WTC11 (cell line): ENCODE data around the gene MRPL23. TPM values are rescaled to one million over a fixed set of nuclear protein-coding genes. Genes with fewer than 3 reads are reported as not detected.

Experiments
- ATAC-seq: fragments of 200-7000 bp; cut with Tn5 transposase; 2 replicates; pipeline ENCODE4 v1.10.0; 2021; ENCODE audit warnings: mild to moderate bottlenecking, moderate library complexity
- CTCF ChIA-PET: fragments of 300-600 bp; sonication (Branson Sonifier 250); formaldehyde crosslinking; loops from one replicate; lab custom pipeline; 2021; ENCODE audit warnings: antibody characterized with exemption; lab: Charles Lee
- POLR2A ChIA-PET: fragments of 350-600 bp; sonication (Branson Sonifier 250); formaldehyde crosslinking; loops from one replicate; lab custom pipeline; 2021; ENCODE audit warnings: antibody characterized with exemption; lab: Charles Lee
- DNase-seq: peaks from one replicate; pipeline ENCODE4 v3.0.0; 2021; ENCODE audit warnings: low spot score
- H3K27ac Mint-ChIP-seq: 2 replicates; pipeline ENCODE4 v1.8.0; 2021; ENCODE audit warnings: mixed read lengths
- H3K27me3 Mint-ChIP-seq: 2 replicates; pipeline ENCODE4 v1.8.0; 2021; ENCODE audit warnings: low read depth, mild to moderate bottlenecking, moderate library complexity, mixed read lengths
- H3K36me3 Mint-ChIP-seq: 2 replicates; pipeline ENCODE4 v1.8.0; 2021; ENCODE audit warnings: mixed read lengths
- H3K4me1 Mint-ChIP-seq: 2 replicates; pipeline ENCODE4 v1.8.0; 2022; ENCODE audit warnings: mixed read lengths
- H3K4me3 Mint-ChIP-seq: 2 replicates; pipeline ENCODE4 v1.8.0; 2021; ENCODE audit warnings: mild to moderate bottlenecking, moderate library complexity, mixed read lengths
- H3K9me3 Mint-ChIP-seq: 2 replicates; pipeline ENCODE4 v1.8.0; 2021; ENCODE audit warnings: mixed read lengths
- ARID4B ChIP-seq: sonication (generic); formaldehyde crosslinking; IDR thresholded peaks from 2 replicates; pipeline ENCODE4 v1.8.0; 2023; ENCODE audit warnings: missing genetic modification reagents, mild to moderate bottlenecking, borderline replicate concordance
- FOXJ3 ChIP-seq: sonication (generic); formaldehyde crosslinking; IDR thresholded peaks from 2 replicates; pipeline ENCODE4 v1.9.0; 2021; ENCODE audit warnings: missing genetic modification reagents, mild to moderate bottlenecking, borderline replicate concordance
- GABPB1 ChIP-seq: sonication (generic); formaldehyde crosslinking; IDR thresholded peaks from 2 replicates; pipeline ENCODE4 v1.8.1; 2023; ENCODE audit warnings: mild to moderate bottlenecking, missing genetic modification reagents
- HMGA2 ChIP-seq: fragments of 250-450 bp; sonication (Bioruptor Pico); IDR thresholded peaks from 2 replicates; pipeline ENCODE4 v1.4.0; 2021; ENCODE audit warnings: mild to moderate bottlenecking, moderate library complexity
- JUN ChIP-seq: sonication (generic); formaldehyde crosslinking; IDR thresholded peaks from 2 replicates; pipeline ENCODE4 v1.8.0; 2023; ENCODE audit warnings: mild to moderate bottlenecking, missing genetic modification reagents
- NFYB ChIP-seq: sonication (generic); formaldehyde crosslinking; conservative IDR thresholded peaks from 2 replicates; pipeline ENCODE4 v1.8.0; 2022; ENCODE audit warnings: low read depth, missing genetic modification reagents
- NR3C1 ChIP-seq: sonication (generic); formaldehyde crosslinking; conservative IDR thresholded peaks from 2 replicates; pipeline ENCODE4 v1.8.1; 2023; ENCODE audit warnings: low read depth, mild to moderate bottlenecking, missing genetic modification reagents
- OVOL2 ChIP-seq: fragments of 250-450 bp; sonication (Bioruptor Pico); IDR thresholded peaks from 2 replicates; pipeline ENCODE4 v1.9.0; 2021; ENCODE audit warnings: mild to moderate bottlenecking, borderline replicate concordance
- RORB ChIP-seq: fragments of 250-450 bp; sonication (Bioruptor Pico); IDR thresholded peaks from 2 replicates; pipeline ENCODE4 v1.9.0; 2021; ENCODE audit warnings: mild to moderate bottlenecking
- SP1 ChIP-seq: sonication (generic); formaldehyde crosslinking; conservative IDR thresholded peaks from 2 replicates; pipeline ENCODE4 v1.8.1; 2022; ENCODE audit warnings: missing genetic modification reagents
- TEAD4 ChIP-seq: sonication (generic); formaldehyde crosslinking; IDR thresholded peaks from 2 replicates; pipeline ENCODE4 v1.8.0; 2022; ENCODE audit warnings: mild to moderate bottlenecking, missing genetic modification reagents
- TP53 ChIP-seq: sonication (generic); formaldehyde crosslinking; IDR thresholded peaks from 2 replicates; pipeline ENCODE4 v1.8.1; 2023; ENCODE audit warnings: mild to moderate bottlenecking, missing genetic modification reagents
- ZNF219 ChIP-seq: sonication (generic); formaldehyde crosslinking; IDR thresholded peaks from 2 replicates; pipeline ENCODE4 v1.8.0; 2023; ENCODE audit warnings: missing genetic modification reagents, mild to moderate bottlenecking, borderline replicate concordance
- total RNA-seq: library from RNA; stranded (reverse); gene quantifications from 3 replicates; pipeline ENCODE4 v1.2.3, GENCODE V29; 2021
- TF ChIP-seq, protein P1 (sequence below): fragments of 250-450 bp; sonication (Bioruptor Pico); IDR thresholded peaks from 2 replicates; pipeline ENCODE4 v1.9.0; 2021; ENCODE audit warnings: moderate library complexity, mild to moderate bottlenecking, inconsistent platforms, borderline replicate concordance
- TF ChIP-seq, protein P2 (sequence below): fragments of 250-450 bp; sonication (Bioruptor Pico); IDR thresholded peaks from 2 replicates; pipeline ENCODE4 v1.9.0; 2021; ENCODE audit warnings: mild to moderate bottlenecking, borderline replicate concordance
- TF ChIP-seq, protein P3 (sequence below): sonication (generic); formaldehyde crosslinking; IDR thresholded peaks from 2 replicates; pipeline ENCODE4 v1.8.1; 2022; ENCODE audit warnings: mild to moderate bottlenecking, missing genetic modification reagents, moderate library complexity, borderline replicate concordance
- TF ChIP-seq, protein P4 (sequence below): sonication (generic); formaldehyde crosslinking; IDR thresholded peaks from 2 replicates; pipeline ENCODE4 v1.8.1; 2023; ENCODE audit warnings: mild to moderate bottlenecking, missing genetic modification reagents

The MRPL23 gene
- total RNA-seq, 1 experiment from 2014 or later: 73.0 TPM

GRCh38 chr11:1990872-1991578 lies 43.9 kb downstream of the MRPL23 start:
- H3K9me3 Mint-ChIP-seq: no peaks in the 10 kb centered on the region
- no peak for DNase-seq
- no peak overlapping the region for H3K4me3 Mint-ChIP-seq
- TF ChIP-seq, protein P1, sequence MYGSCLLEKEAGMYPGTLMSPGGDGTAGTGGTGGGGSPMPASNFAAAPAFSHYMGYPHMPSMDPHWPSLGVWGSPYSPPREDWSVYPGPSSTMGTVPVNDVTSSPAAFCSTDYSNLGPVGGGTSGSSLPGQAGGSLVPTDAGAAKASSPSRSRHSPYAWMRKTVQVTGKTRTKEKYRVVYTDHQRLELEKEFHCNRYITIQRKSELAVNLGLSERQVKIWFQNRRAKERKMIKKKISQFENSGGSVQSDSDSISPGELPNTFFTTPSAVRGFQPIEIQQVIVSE (CRISPR knock-in tag): no peak
- TF ChIP-seq NR3C1 (no peak), ARID4B (CRISPR knock-in tag) (no peak)
- TF ChIP-seq, protein P2, sequence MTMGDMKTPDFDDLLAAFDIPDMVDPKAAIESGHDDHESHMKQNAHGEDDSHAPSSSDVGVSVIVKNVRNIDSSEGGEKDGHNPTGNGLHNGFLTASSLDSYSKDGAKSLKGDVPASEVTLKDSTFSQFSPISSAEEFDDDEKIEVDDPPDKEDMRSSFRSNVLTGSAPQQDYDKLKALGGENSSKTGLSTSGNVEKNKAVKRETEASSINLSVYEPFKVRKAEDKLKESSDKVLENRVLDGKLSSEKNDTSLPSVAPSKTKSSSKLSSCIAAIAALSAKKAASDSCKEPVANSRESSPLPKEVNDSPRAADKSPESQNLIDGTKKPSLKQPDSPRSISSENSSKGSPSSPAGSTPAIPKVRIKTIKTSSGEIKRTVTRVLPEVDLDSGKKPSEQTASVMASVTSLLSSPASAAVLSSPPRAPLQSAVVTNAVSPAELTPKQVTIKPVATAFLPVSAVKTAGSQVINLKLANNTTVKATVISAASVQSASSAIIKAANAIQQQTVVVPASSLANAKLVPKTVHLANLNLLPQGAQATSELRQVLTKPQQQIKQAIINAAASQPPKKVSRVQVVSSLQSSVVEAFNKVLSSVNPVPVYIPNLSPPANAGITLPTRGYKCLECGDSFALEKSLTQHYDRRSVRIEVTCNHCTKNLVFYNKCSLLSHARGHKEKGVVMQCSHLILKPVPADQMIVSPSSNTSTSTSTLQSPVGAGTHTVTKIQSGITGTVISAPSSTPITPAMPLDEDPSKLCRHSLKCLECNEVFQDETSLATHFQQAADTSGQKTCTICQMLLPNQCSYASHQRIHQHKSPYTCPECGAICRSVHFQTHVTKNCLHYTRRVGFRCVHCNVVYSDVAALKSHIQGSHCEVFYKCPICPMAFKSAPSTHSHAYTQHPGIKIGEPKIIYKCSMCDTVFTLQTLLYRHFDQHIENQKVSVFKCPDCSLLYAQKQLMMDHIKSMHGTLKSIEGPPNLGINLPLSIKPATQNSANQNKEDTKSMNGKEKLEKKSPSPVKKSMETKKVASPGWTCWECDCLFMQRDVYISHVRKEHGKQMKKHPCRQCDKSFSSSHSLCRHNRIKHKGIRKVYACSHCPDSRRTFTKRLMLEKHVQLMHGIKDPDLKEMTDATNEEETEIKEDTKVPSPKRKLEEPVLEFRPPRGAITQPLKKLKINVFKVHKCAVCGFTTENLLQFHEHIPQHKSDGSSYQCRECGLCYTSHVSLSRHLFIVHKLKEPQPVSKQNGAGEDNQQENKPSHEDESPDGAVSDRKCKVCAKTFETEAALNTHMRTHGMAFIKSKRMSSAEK (CRISPR knock-in tag): no peak
- H3K27me3 Mint-ChIP-seq: no peaks in the 10 kb centered on the region
- H3K36me3 Mint-ChIP-seq: no peaks in the 10 kb centered on the region
- no peak for ATAC-seq
- no peak overlapping the region for H3K27ac Mint-ChIP-seq
- ChIA-PET CTCF (interaction anchor here (1.0 to 3.1 kb wide), 4 partner anchors 109 to 165 kb away, joined by 3 to 16 read pairs (median 4); no protein-coding TSS in a partner anchor), POLR2A (no interaction called here)
- no peaks in the 10 kb centered on the region for H3K4me1 Mint-ChIP-seq

- no peaks in the 10 kb centered on the region for H3K4me1 Mint-ChIP-seq
- ATAC-seq: no peak
- no peak overlapping the region for H3K27ac Mint-ChIP-seq
- CTCF ChIA-PET: interaction anchor here (1.0 to 3.1 kb wide), 6 partner anchors 8 to 164 kb away, joined by 3 to 16 read pairs (median 6); no protein-coding TSS in a partner anchor
- no peak overlapping the region for H3K4me3 Mint-ChIP-seq
- TF ChIP-seq, protein P1 (CRISPR knock-in tag): no peak
- H3K36me3 Mint-ChIP-seq: no peaks in the 10 kb centered on the region
- H3K27me3 Mint-ChIP-seq: no peaks in the 10 kb centered on the region
- DNase-seq: no peak
- POLR2A ChIA-PET: no interaction called here
- no peaks in the 10 kb centered on the region for H3K9me3 Mint-ChIP-seq
Measured at GRCh38 chr11:1992111-1992510, 45.0 kb downstream of the MRPL23 start.

DNA sequence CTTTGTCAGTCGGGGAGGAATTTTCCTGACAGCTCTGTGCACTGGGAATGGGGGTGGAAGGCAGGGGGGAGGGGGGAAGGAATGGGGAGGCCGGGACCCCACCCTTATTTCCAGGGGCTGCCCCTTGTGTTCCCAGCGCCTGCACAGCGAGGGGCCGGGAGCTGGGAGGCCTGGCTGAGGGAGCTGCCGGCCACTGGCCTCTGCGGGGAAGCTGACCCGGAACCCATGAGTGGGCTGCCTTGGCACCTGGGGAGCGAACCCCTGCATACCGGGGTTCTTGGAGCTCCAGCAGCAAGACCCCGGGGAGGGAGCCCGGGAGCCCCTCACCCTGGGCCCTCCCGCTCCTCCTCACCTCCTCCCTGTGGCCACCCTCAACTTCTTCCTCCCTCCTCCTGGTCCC lies 47.0 kb downstream of the MRPL23 start:
- ATAC-seq (no peak), DNase-seq (no peak)
- Mint-ChIP-seq H3K27ac (no peak overlapping the region), H3K27me3 (no peaks in the 10 kb centered on the region), H3K9me3 (no peaks in the 10 kb centered on the region), H3K4me1 (no peaks in the 10 kb centered on the region), H3K4me3 (no peak overlapping the region), H3K36me3 (no peaks in the 10 kb centered on the region)
- ChIA-PET POLR2A (no interaction called here), CTCF (interaction anchor here (0.6 to 3.1 kb wide), 4 partner anchors 45 to 313 kb away, joined by 3 to 16 read pairs (median 6); no protein-coding TSS in a partner anchor)
- TF ChIP-seq ZNF219 (no peak), HMGA2 (no peak), SP1 (CRISPR knock-in tag) (no peak), TP53 (CRISPR knock-in tag) (no peak), GABPB1 (CRISPR knock-in tag) (no peak), TEAD4 (CRISPR knock-in tag) (no peak), FOXJ3 (CRISPR knock-in tag) (no peak), RORB (CRISPR knock-in tag) (no peak), OVOL2 (no peak), JUN (CRISPR knock-in tag) (no peak), NFYB (CRISPR knock-in tag) (no peak)
- TF ChIP-seq, protein P3, sequence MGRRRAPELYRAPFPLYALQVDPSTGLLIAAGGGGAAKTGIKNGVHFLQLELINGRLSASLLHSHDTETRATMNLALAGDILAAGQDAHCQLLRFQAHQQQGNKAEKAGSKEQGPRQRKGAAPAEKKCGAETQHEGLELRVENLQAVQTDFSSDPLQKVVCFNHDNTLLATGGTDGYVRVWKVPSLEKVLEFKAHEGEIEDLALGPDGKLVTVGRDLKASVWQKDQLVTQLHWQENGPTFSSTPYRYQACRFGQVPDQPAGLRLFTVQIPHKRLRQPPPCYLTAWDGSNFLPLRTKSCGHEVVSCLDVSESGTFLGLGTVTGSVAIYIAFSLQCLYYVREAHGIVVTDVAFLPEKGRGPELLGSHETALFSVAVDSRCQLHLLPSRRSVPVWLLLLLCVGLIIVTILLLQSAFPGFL (CRISPR knock-in tag): no peak
- TF ChIP-seq, protein P4, sequence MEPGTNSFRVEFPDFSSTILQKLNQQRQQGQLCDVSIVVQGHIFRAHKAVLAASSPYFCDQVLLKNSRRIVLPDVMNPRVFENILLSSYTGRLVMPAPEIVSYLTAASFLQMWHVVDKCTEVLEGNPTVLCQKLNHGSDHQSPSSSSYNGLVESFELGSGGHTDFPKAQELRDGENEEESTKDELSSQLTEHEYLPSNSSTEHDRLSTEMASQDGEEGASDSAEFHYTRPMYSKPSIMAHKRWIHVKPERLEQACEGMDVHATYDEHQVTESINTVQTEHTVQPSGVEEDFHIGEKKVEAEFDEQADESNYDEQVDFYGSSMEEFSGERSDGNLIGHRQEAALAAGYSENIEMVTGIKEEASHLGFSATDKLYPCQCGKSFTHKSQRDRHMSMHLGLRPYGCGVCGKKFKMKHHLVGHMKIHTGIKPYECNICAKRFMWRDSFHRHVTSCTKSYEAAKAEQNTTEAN (CRISPR knock-in tag): no peak
